ENCODE data around the gene KDM1B.
A peak's percentile ranks its signal among the peaks of the same experiment; 100 is the strongest.

The KDM1B gene

GRCh38 chr6:18264923-18265377 lies 109.7 kb downstream of the KDM1B start:
- ChIA-PET CTCF (interaction anchor here (0.9 kb wide), 1 partner anchor 10 kb away, joined by 4 read pairs; no protein-coding TSS in a partner anchor), POLR2A (interaction anchor here (0.6 to 1.5 kb wide), 8 partner anchors 13 to 551 kb away, joined by 3 to 6 read pairs (median 4); partner anchors contain the start of gene RNF144B)
- H3K9me3 ChIP-seq (ENCODE audit: control insufficient read depth, insufficient read depth, low read depth, low read length), result no peaks in the 10 kb centered on the region
- H3K27ac ChIP-seq (ENCODE audit: extremely low read depth, low read depth, low read length), result peak overlapping the region; percentile 98
- peak overlapping the region; percentile 95 for H3K4me3 ChIP-seq (ENCODE audit: low read depth, low read length)
- peaks cover 23% of the 10 kb centered on the region for H3K4me1 ChIP-seq (ENCODE audit: control insufficient read depth, insufficient read depth, low read length)
- peaks cover under 1 to 25% of the 10 kb centered on the region in 2 experiments for H3K36me3 ChIP-seq (ENCODE audit: control insufficient read depth in 2 of 2, insufficient read depth in 1 of 2, low read length in 2 of 2)
- TF ChIP-seq ZNF423 (tag by site-specific recombination; IDR thresholded peaks at IDR 0.05) (no peak), ZNF19 (tag by site-specific recombination; IDR thresholded peaks at IDR 0.05; ENCODE audit: low read depth) (no peak), ZNF561 (tag by site-specific recombination; IDR thresholded peaks at IDR 0.05; ENCODE audit: borderline replicate concordance) (no peak), ZNF639 (tag by site-specific recombination; IDR thresholded peaks at IDR 0.05) (no peak), ZNF549 (tag by site-specific recombination; IDR thresholded peaks at IDR 0.05) (no peak), ZNF221 (tag by site-specific recombination; IDR thresholded peaks at IDR 0.05; ENCODE audit: borderline replicate concordance) (no peak), ZNF394 (tag by site-specific recombination; IDR thresholded peaks at IDR 0.05; ENCODE audit: borderline replicate concordance) (no peak), ZBTB10 (tag by site-specific recombination; IDR thresholded peaks at IDR 0.05) (no peak), ZNF701 (tag by site-specific recombination; IDR thresholded peaks at IDR 0.05) (no peak), WT1 (tag by site-specific recombination; IDR thresholded peaks at IDR 0.05) (0 out of 2 replicates have a peak, but pooled peaks have one; percentile 2), ZSCAN18 (tag by site-specific recombination; IDR thresholded peaks at IDR 0.05) (no peak), KLF10 (tag by site-specific recombination; IDR thresholded peaks at IDR 0.05) (0 out of 2 replicates have a peak, but pooled peaks have one; percentile 11), ZBTB49 (tag by site-specific recombination; IDR thresholded peaks at IDR 0.05; ENCODE audit: low read depth) (no peak), ZNF837 (tag by site-specific recombination; IDR thresholded peaks at IDR 0.05) (no peak)
- TF ChIP-seq, protein P1, sequence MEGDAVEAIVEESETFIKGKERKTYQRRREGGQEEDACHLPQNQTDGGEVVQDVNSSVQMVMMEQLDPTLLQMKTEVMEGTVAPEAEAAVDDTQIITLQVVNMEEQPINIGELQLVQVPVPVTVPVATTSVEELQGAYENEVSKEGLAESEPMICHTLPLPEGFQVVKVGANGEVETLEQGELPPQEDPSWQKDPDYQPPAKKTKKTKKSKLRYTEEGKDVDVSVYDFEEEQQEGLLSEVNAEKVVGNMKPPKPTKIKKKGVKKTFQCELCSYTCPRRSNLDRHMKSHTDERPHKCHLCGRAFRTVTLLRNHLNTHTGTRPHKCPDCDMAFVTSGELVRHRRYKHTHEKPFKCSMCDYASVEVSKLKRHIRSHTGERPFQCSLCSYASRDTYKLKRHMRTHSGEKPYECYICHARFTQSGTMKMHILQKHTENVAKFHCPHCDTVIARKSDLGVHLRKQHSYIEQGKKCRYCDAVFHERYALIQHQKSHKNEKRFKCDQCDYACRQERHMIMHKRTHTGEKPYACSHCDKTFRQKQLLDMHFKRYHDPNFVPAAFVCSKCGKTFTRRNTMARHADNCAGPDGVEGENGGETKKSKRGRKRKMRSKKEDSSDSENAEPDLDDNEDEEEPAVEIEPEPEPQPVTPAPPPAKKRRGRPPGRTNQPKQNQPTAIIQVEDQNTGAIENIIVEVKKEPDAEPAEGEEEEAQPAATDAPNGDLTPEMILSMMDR (tag by site-specific recombination; IDR thresholded peaks at IDR 0.05), result no peak; the same call in 1 of the 2 replicates
- TF ChIP-seq, protein P2, sequence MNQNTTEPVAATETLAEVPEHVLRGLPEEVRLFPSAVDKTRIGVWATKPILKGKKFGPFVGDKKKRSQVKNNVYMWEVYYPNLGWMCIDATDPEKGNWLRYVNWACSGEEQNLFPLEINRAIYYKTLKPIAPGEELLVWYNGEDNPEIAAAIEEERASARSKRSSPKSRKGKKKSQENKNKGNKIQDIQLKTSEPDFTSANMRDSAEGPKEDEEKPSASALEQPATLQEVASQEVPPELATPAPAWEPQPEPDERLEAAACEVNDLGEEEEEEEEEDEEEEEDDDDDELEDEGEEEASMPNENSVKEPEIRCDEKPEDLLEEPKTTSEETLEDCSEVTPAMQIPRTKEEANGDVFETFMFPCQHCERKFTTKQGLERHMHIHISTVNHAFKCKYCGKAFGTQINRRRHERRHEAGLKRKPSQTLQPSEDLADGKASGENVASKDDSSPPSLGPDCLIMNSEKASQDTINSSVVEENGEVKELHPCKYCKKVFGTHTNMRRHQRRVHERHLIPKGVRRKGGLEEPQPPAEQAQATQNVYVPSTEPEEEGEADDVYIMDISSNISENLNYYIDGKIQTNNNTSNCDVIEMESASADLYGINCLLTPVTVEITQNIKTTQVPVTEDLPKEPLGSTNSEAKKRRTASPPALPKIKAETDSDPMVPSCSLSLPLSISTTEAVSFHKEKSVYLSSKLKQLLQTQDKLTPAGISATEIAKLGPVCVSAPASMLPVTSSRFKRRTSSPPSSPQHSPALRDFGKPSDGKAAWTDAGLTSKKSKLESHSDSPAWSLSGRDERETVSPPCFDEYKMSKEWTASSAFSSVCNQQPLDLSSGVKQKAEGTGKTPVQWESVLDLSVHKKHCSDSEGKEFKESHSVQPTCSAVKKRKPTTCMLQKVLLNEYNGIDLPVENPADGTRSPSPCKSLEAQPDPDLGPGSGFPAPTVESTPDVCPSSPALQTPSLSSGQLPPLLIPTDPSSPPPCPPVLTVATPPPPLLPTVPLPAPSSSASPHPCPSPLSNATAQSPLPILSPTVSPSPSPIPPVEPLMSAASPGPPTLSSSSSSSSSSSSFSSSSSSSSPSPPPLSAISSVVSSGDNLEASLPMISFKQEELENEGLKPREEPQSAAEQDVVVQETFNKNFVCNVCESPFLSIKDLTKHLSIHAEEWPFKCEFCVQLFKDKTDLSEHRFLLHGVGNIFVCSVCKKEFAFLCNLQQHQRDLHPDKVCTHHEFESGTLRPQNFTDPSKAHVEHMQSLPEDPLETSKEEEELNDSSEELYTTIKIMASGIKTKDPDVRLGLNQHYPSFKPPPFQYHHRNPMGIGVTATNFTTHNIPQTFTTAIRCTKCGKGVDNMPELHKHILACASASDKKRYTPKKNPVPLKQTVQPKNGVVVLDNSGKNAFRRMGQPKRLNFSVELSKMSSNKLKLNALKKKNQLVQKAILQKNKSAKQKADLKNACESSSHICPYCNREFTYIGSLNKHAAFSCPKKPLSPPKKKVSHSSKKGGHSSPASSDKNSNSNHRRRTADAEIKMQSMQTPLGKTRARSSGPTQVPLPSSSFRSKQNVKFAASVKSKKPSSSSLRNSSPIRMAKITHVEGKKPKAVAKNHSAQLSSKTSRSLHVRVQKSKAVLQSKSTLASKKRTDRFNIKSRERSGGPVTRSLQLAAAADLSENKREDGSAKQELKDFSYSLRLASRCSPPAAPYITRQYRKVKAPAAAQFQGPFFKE (tag by site-specific recombination; IDR thresholded peaks at IDR 0.05; ENCODE audit: borderline replicate concordance), result no peak
- TF ChIP-seq, protein P3, sequence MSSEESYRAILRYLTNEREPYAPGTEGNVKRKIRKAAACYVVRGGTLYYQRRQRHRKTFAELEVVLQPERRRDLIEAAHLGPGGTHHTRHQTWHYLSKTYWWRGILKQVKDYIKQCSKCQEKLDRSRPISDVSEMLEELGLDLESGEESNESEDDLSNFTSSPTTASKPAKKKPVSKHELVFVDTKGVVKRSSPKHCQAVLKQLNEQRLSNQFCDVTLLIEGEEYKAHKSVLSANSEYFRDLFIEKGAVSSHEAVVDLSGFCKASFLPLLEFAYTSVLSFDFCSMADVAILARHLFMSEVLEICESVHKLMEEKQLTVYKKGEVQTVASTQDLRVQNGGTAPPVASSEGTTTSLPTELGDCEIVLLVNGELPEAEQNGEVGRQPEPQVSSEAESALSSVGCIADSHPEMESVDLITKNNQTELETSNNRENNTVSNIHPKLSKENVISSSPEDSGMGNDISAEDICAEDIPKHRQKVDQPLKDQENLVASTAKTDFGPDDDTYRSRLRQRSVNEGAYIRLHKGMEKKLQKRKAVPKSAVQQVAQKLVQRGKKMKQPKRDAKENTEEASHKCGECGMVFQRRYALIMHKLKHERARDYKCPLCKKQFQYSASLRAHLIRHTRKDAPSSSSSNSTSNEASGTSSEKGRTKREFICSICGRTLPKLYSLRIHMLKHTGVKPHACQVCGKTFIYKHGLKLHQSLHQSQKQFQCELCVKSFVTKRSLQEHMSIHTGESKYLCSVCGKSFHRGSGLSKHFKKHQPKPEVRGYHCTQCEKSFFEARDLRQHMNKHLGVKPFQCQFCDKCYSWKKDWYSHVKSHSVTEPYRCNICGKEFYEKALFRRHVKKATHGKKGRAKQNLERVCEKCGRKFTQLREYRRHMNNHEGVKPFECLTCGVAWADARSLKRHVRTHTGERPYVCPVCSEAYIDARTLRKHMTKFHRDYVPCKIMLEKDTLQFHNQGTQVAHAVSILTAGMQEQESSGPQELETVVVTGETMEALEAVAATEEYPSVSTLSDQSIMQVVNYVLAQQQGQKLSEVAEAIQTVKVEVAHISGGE (tag by site-specific recombination; conservative IDR thresholded peaks at IDR 0.05; ENCODE audit: low read depth), result no peak
